ENCODE results near the gene USP28.
"Not testable (repeated sequence)": the region's sequence is repeated elsewhere in the genome, so short reads cannot be mapped to it uniquely, and the experiment has no call there.

The USP28 gene, protein sequence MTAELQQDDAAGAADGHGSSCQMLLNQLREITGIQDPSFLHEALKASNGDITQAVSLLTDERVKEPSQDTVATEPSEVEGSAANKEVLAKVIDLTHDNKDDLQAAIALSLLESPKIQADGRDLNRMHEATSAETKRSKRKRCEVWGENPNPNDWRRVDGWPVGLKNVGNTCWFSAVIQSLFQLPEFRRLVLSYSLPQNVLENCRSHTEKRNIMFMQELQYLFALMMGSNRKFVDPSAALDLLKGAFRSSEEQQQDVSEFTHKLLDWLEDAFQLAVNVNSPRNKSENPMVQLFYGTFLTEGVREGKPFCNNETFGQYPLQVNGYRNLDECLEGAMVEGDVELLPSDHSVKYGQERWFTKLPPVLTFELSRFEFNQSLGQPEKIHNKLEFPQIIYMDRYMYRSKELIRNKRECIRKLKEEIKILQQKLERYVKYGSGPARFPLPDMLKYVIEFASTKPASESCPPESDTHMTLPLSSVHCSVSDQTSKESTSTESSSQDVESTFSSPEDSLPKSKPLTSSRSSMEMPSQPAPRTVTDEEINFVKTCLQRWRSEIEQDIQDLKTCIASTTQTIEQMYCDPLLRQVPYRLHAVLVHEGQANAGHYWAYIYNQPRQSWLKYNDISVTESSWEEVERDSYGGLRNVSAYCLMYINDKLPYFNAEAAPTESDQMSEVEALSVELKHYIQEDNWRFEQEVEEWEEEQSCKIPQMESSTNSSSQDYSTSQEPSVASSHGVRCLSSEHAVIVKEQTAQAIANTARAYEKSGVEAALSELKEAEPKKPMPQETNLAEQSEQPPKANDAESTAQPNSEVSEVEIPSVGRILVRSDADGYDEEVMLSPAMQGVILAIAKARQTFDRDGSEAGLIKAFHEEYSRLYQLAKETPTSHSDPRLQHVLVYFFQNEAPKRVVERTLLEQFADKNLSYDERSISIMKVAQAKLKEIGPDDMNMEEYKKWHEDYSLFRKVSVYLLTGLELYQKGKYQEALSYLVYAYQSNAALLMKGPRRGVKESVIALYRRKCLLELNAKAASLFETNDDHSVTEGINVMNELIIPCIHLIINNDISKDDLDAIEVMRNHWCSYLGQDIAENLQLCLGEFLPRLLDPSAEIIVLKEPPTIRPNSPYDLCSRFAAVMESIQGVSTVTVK
- total RNA-seq, result 18.5 to 35.2 (median 28.4) reads per million in 3 donors

DNA sequence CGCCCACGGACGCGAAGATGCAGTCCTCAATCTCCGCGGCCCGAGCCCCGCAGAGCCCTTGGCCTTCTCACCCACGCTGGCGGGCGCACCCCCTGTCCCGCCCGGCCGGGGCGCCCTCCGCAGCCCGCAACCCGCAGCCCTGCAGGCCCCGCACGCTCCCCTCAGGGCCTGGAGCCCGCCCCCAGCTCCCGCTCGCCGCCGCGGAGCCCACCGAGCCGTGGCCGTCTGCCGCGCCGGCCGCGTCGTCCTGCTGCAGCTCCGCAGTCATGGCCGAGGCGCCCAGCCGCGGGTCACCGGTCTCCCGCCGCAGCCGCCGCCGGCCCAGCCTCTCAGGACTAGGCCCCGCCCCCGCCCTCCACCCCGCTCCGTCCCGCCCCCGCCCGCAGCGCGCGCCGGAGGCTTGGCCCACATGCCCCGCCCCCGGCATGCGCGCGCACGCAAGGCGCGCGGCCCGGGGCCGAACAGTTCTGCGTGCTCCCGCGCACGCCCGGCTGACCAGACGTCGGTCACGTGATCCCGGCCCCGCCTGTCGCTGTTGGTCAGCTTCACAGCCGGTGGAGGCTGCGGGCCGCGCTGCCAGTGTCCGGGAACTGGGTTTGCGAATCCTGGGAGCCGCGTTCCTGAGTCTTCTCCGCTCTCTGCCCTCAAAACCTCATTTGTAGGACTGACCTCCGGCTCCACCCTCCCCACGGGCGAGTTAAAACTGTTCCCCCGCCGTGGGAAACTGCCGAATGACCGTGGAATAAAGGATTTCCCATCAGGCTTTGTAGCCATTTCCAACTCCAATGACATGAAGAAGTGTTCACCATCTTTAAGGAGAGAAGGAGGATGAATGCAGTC lies at the start of gene USP28:
Gene USP28 (minus strand): TSS at position 339 of the 840 bp plus-strand sequence. CDS start 71 bp downstream, at position 268.
- DNase-seq, result peak; percentile 62 to 68 (median 63)
- H3K4me3 ChIP-seq (ENCODE audit: insufficient read depth, low read depth, low read length, poor library complexity, severe bottlenecking), result peak within 1 kb of the TSS; percentile 85
- peaks cover 4% of the 10 kb centered on the region for H3K4me1 ChIP-seq (ENCODE audit: control insufficient read depth, insufficient read depth, low read length, poor library complexity, severe bottlenecking)
- H3K27me3 ChIP-seq (replicated peaks; ENCODE audit: control insufficient read depth, insufficient read depth, low read length, poor library complexity, severe bottlenecking), result no peaks in the 10 kb centered on the region
- H3K27ac ChIP-seq (ENCODE audit: insufficient read depth, low read length, poor library complexity, severe bottlenecking), result peak within 1 kb of the TSS; percentile 65
- H3K9me3 ChIP-seq (ENCODE audit: control insufficient read depth, low read length), result no peaks in the 10 kb centered on the region
- H3K36me3 ChIP-seq (ENCODE audit: control insufficient read depth, insufficient read depth, low read length), result no peaks in the 10 kb centered on the region

DNA sequence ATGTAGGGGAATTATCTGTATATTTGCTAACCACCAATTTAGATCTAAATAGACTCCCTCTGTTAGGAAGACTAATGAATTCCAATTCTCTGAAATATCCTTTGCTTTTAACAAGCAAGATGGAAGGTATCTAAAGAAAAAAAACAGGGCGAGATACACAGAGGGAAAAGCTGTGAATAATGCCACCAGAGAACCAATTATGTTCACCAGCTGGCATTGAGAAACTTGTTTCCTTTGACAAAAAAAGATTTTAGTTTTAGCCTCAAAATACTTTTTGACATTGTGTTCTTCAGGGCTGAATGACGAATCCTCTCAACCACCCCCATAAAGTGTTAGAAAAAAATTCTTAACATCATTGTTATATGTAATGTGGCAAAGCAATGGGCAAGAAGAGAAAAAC lies 48.2 kb upstream of the USP28 start:
- Histone ChIP-seq H3K27me3 (replicated peaks; ENCODE audit: control insufficient read depth, insufficient read depth, low read length, poor library complexity, severe bottlenecking) (no peaks in the 10 kb centered on the region), H3K9me3 (ENCODE audit: control insufficient read depth, low read length) (no peaks in the 10 kb centered on the region), H3K27ac (ENCODE audit: insufficient read depth, low read length, poor library complexity, severe bottlenecking) (no peak overlapping the region), H3K4me1 (ENCODE audit: control insufficient read depth, insufficient read depth, low read length, poor library complexity, severe bottlenecking) (no peaks in the 10 kb centered on the region), H3K36me3 (ENCODE audit: control insufficient read depth, insufficient read depth, low read length) (no peaks in the 10 kb centered on the region), H3K4me3 (ENCODE audit: insufficient read depth, low read depth, low read length, poor library complexity, severe bottlenecking) (no peak overlapping the region)
- no peak for DNase-seq

DNA sequence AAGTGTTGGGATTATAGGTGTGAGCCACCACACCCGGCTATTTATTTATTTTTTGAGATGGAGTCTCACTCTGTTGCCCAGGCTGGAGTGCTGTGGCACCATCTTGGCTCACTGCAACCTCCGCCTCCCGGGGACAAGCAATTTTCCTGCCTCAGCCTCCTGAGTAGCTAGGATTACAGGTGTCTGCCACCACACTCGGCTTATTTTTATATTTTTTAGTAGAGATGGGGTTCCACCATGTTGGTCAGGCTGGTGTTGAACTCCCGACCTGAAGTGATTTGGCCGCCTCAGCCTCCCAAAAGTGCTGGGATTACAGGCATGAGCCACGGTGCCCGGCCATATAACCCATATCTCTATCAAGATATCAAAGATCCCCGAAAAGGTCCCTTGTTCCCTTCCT lies 36.1 kb upstream of the USP28 start:
- H3K4me1 ChIP-seq (ENCODE audit: control insufficient read depth, insufficient read depth, low read length, poor library complexity, severe bottlenecking); H3K4me3 ChIP-seq (ENCODE audit: insufficient read depth, low read depth, low read length, poor library complexity, severe bottlenecking); DNase-seq; H3K27me3 ChIP-seq (replicated peaks; ENCODE audit: control insufficient read depth, insufficient read depth, low read length, poor library complexity, severe bottlenecking); H3K27ac ChIP-seq (ENCODE audit: insufficient read depth, low read length, poor library complexity, severe bottlenecking); H3K36me3 ChIP-seq (ENCODE audit: control insufficient read depth, insufficient read depth, low read length); H3K9me3 ChIP-seq (ENCODE audit: control insufficient read depth, low read length): not testable (repeated sequence)

DNA sequence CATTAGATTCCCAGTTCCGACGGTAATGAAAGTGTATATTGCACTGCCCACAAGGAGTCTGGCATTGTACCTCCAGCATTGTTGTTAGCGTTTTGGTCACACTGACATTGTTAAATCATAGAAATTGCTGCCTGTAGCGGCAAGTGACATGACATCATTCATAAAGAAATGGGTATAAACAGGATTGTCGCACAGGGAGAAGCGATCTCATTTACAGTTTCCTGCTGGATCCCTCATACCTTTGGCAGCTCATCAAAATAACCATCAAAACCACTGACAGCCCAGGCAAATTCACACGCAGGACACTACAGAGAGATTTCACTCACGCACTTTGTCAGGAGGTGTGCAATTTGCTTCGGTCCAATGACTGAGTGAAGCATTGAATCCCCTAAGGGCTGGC lies 32.7 kb upstream of the USP28 start:
- H3K4me1 ChIP-seq (ENCODE audit: control insufficient read depth, insufficient read depth, low read length, poor library complexity, severe bottlenecking), result no peaks in the 10 kb centered on the region

DNA sequence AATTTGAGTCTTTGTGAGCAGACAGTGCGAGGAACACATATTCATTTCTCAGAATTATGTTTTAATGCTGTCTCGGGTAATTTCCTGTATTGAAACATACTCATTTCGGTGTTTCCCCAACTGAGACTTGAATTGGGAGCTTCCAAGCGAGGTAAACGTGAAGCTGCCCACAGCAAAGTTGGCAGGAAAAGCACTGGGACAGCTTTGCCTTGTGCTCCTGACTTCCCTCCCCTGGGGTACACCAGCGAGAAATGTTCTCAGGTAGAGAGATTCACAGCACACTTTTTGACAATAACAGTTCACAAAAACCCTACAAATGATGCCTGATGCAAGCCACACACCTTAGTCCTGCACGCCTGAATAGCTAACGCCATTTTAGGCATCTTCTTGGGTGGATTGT lies 32.3 kb upstream of the USP28 start:
- no peak overlapping the region for H3K4me3 ChIP-seq (ENCODE audit: insufficient read depth, low read depth, low read length, poor library complexity, severe bottlenecking)
- no peaks in the 10 kb centered on the region for H3K4me1 ChIP-seq (ENCODE audit: control insufficient read depth, insufficient read depth, low read length, poor library complexity, severe bottlenecking)
- H3K27ac ChIP-seq (ENCODE audit: insufficient read depth, low read length, poor library complexity, severe bottlenecking), result no peak overlapping the region
- no peaks in the 10 kb centered on the region for H3K27me3 ChIP-seq (replicated peaks; ENCODE audit: control insufficient read depth, insufficient read depth, low read length, poor library complexity, severe bottlenecking)
- H3K36me3 ChIP-seq (ENCODE audit: control insufficient read depth, insufficient read depth, low read length), result no peaks in the 10 kb centered on the region
- H3K9me3 ChIP-seq (ENCODE audit: control insufficient read depth, low read length), result no peaks in the 10 kb centered on the region
- DNase-seq, result no peak

More for the DNA sequence above, 32.7 kb upstream of the USP28 start:
- no peak overlapping the region for H3K27ac ChIP-seq (ENCODE audit: insufficient read depth, low read length, poor library complexity, severe bottlenecking)
- H3K9me3 ChIP-seq (ENCODE audit: control insufficient read depth, low read length), result no peaks in the 10 kb centered on the region
- H3K27me3 ChIP-seq (replicated peaks; ENCODE audit: control insufficient read depth, insufficient read depth, low read length, poor library complexity, severe bottlenecking), result no peaks in the 10 kb centered on the region
- no peak overlapping the region for H3K4me3 ChIP-seq (ENCODE audit: insufficient read depth, low read depth, low read length, poor library complexity, severe bottlenecking)
- no peak for DNase-seq
- H3K36me3 ChIP-seq (ENCODE audit: control insufficient read depth, insufficient read depth, low read length), result no peaks in the 10 kb centered on the region

DNA sequence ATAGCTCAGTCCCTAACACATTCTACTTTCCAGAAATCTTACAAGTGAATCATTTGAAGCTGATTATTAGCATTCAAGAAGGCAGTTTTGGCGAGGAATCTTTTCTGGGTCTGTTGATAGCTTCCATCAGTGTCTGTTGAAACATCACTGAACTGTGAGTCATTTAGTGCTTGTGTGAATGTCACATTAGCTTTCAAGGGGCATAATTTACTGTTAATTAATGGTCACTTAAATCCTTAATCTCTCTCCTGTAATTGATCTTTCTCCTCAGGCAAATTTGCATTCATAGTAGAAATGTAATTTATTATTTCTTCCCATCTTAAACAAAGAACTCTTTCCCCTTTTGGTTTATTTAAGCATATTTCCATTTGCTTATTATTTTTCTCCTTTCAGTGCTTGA lies 31.8 kb upstream of the USP28 start:
- Histone ChIP-seq H3K4me1 (ENCODE audit: control insufficient read depth, insufficient read depth, low read length, poor library complexity, severe bottlenecking) (no peaks in the 10 kb centered on the region), H3K27me3 (replicated peaks; ENCODE audit: control insufficient read depth, insufficient read depth, low read length, poor library complexity, severe bottlenecking) (no peaks in the 10 kb centered on the region), H3K9me3 (ENCODE audit: control insufficient read depth, low read length) (no peaks in the 10 kb centered on the region), H3K36me3 (ENCODE audit: control insufficient read depth, insufficient read depth, low read length) (no peaks in the 10 kb centered on the region), H3K27ac (ENCODE audit: insufficient read depth, low read length, poor library complexity, severe bottlenecking) (no peak overlapping the region), H3K4me3 (ENCODE audit: insufficient read depth, low read depth, low read length, poor library complexity, severe bottlenecking) (no peak overlapping the region)
- DNase-seq, result no peak

DNA sequence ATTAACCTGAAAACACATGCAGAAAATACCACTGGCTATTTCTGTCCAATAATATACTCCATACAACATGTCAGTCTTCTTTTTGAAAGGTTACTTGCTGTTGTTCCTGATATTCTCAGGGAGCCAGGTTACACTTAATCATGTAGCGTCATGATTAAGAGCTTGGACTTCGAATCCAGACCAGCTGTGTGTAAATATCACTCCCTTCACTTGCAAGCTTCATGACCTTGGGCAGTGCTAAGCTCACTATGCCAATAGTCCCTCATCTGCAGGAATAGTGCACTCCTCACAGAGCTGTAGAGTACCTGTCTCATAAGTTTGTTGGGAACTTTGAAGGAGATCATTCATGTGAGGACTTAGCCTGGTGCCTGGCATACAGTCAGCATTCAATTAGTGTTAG lies 31.1 kb upstream of the USP28 start:
- H3K36me3 ChIP-seq (ENCODE audit: control insufficient read depth, insufficient read depth, low read length), result no peaks in the 10 kb centered on the region
- no peaks in the 10 kb centered on the region for H3K9me3 ChIP-seq (ENCODE audit: control insufficient read depth, low read length)
- no peaks in the 10 kb centered on the region for H3K4me1 ChIP-seq (ENCODE audit: control insufficient read depth, insufficient read depth, low read length, poor library complexity, severe bottlenecking)
- H3K27me3 ChIP-seq (replicated peaks; ENCODE audit: control insufficient read depth, insufficient read depth, low read length, poor library complexity, severe bottlenecking), result no peaks in the 10 kb centered on the region
- DNase-seq, result no peak
- H3K27ac ChIP-seq (ENCODE audit: insufficient read depth, low read length, poor library complexity, severe bottlenecking), result no peak overlapping the region
- H3K4me3 ChIP-seq (ENCODE audit: insufficient read depth, low read depth, low read length, poor library complexity, severe bottlenecking), result no peak overlapping the region

DNA sequence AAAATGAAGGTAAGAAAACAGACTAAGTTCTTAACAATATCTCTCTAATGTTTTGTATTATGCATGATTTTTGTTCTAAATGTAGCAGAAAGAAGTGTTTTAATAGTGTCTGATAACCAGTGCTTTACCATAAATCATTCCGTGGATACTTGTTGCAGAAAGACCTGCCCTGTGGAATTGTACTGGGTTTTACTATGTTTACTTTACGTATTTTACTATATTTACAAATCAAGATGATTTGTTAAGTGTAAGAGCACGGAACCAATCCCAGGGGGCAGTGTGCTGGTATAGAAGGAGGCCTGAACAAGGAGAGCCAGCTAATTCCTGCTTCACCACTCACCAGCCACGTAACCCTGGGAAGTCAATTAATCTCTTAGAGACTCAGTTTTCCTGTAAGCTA lies 30.7 kb upstream of the USP28 start:
- H3K4me1 ChIP-seq (ENCODE audit: control insufficient read depth, insufficient read depth, low read length, poor library complexity, severe bottlenecking), result no peaks in the 10 kb centered on the region
- H3K36me3 ChIP-seq (ENCODE audit: control insufficient read depth, insufficient read depth, low read length), result no peaks in the 10 kb centered on the region
- no peak for DNase-seq

DNA sequence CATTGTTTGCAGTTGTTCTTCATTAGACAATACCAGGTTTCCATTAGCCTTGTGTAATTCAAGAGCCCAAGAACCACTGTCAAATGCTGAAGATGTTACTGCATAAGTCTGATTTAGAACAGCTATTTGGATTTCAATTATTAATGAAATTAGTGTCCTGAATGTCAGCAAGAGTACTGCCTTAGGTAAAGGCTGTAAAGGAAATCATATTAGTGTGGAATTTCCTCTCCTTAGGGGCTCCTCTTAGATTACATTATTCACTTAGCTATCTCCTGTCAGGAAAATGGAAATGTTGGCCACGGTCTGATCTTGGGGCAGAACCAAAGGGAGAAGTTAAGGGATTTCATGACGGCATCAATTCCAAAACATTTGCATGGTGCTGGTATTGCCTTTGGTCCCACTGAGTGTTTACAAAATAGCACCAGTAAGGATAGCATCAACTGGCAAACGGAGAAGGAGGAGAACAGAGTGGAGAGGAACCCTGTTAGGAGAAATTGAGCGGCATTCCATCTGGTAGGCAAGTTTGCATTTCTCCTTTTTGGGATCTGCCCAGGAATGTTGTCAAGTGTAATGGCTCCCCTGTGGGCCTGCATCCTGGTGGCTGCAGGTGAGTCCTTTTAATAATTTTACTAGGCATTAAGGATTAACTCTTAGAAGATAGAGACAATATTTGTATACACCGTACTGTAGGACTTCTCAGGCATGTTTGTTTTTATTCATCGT lies 29.2 kb upstream of the USP28 start, which contains the start of gene HTR3B:
Gene HTR3B (plus strand): TSS at position 418 of the 723 bp plus-strand sequence. CDS start 138 bp downstream, at position 556.
- Histone ChIP-seq H3K4me3 (ENCODE audit: insufficient read depth, low read depth, low read length, poor library complexity, severe bottlenecking) (no peak within 1 kb of the TSS), H3K4me1 (ENCODE audit: control insufficient read depth, insufficient read depth, low read length, poor library complexity, severe bottlenecking) (no peaks in the 10 kb centered on the region), H3K9me3 (ENCODE audit: control insufficient read depth, low read length) (no peaks in the 10 kb centered on the region), H3K27me3 (replicated peaks; ENCODE audit: control insufficient read depth, insufficient read depth, low read length, poor library complexity, severe bottlenecking) (no peaks in the 10 kb centered on the region), H3K27ac (ENCODE audit: insufficient read depth, low read length, poor library complexity, severe bottlenecking) (no peak within 1 kb of the TSS), H3K36me3 (ENCODE audit: control insufficient read depth, insufficient read depth, low read length) (no peaks in the 10 kb centered on the region)
- DNase-seq, result no peak

More for the DNA sequence above, 30.7 kb upstream of the USP28 start:
- Histone ChIP-seq H3K4me3 (ENCODE audit: insufficient read depth, low read depth, low read length, poor library complexity, severe bottlenecking) (no peak overlapping the region), H3K27me3 (replicated peaks; ENCODE audit: control insufficient read depth, insufficient read depth, low read length, poor library complexity, severe bottlenecking) (no peaks in the 10 kb centered on the region), H3K9me3 (ENCODE audit: control insufficient read depth, low read length) (no peaks in the 10 kb centered on the region), H3K27ac (ENCODE audit: insufficient read depth, low read length, poor library complexity, severe bottlenecking) (no peak overlapping the region)
